WTC11 (cell line): ENCODE measurements around the gene PIK3R1.

ENCODE experiments used
- TF ChIP-seq, protein P1 (sequence below): sonication (generic); formaldehyde crosslinking; IDR thresholded peaks from 2 replicates; pipeline ENCODE4 v1.8.1; 2022; ENCODE audit warnings: mild to moderate bottlenecking, moderate library complexity, missing genetic modification reagents
- TF ChIP-seq, protein P2 (sequence below): fragments of 200-600 bp; IDR thresholded peaks from 2 replicates; pipeline ENCODE4 v1.8.0; 2022; ENCODE audit warnings: antibody characterized with exemption

DNA sequence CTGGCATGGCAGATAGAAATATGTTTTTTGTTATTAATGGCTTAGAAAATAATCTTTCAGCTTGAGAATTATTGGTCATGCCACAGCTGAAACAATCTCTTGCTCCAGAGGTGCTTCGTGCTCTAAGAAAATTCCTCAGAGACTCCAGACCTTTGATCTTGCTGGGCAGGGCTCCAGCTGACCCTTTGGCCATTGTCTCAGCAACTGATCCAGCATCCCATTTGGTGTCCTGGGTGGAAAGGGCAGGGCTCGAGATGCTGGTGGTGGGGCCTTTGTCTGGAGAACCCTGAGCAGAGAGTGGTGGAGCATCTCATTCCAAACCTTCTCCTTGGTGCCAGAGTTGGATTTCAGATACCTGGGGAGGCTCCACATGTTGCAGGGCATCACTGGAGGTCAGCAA, 43.2 kb upstream of the PIK3R1 start:
- TF ChIP-seq, protein P1, sequence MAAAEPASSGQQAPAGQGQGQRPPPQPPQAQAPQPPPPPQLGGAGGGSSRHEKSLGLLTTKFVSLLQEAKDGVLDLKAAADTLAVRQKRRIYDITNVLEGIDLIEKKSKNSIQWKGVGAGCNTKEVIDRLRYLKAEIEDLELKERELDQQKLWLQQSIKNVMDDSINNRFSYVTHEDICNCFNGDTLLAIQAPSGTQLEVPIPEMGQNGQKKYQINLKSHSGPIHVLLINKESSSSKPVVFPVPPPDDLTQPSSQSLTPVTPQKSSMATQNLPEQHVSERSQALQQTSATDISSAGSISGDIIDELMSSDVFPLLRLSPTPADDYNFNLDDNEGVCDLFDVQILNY (CRISPR knock-in tag): no peak
- TF ChIP-seq, protein P2, sequence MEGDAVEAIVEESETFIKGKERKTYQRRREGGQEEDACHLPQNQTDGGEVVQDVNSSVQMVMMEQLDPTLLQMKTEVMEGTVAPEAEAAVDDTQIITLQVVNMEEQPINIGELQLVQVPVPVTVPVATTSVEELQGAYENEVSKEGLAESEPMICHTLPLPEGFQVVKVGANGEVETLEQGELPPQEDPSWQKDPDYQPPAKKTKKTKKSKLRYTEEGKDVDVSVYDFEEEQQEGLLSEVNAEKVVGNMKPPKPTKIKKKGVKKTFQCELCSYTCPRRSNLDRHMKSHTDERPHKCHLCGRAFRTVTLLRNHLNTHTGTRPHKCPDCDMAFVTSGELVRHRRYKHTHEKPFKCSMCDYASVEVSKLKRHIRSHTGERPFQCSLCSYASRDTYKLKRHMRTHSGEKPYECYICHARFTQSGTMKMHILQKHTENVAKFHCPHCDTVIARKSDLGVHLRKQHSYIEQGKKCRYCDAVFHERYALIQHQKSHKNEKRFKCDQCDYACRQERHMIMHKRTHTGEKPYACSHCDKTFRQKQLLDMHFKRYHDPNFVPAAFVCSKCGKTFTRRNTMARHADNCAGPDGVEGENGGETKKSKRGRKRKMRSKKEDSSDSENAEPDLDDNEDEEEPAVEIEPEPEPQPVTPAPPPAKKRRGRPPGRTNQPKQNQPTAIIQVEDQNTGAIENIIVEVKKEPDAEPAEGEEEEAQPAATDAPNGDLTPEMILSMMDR: no peak
